Eye (tissue), 1 donor: ENCODE measurements around the gene GAS1.

Source experiments
- DNase-seq: peaks from one replicate; pipeline ENCODE4 v3.0.0-alpha.2; 2015

The GAS1 gene, protein sequence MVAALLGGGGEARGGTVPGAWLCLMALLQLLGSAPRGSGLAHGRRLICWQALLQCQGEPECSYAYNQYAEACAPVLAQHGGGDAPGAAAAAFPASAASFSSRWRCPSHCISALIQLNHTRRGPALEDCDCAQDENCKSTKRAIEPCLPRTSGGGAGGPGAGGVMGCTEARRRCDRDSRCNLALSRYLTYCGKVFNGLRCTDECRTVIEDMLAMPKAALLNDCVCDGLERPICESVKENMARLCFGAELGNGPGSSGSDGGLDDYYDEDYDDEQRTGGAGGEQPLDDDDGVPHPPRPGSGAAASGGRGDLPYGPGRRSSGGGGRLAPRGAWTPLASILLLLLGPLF

DNA sequence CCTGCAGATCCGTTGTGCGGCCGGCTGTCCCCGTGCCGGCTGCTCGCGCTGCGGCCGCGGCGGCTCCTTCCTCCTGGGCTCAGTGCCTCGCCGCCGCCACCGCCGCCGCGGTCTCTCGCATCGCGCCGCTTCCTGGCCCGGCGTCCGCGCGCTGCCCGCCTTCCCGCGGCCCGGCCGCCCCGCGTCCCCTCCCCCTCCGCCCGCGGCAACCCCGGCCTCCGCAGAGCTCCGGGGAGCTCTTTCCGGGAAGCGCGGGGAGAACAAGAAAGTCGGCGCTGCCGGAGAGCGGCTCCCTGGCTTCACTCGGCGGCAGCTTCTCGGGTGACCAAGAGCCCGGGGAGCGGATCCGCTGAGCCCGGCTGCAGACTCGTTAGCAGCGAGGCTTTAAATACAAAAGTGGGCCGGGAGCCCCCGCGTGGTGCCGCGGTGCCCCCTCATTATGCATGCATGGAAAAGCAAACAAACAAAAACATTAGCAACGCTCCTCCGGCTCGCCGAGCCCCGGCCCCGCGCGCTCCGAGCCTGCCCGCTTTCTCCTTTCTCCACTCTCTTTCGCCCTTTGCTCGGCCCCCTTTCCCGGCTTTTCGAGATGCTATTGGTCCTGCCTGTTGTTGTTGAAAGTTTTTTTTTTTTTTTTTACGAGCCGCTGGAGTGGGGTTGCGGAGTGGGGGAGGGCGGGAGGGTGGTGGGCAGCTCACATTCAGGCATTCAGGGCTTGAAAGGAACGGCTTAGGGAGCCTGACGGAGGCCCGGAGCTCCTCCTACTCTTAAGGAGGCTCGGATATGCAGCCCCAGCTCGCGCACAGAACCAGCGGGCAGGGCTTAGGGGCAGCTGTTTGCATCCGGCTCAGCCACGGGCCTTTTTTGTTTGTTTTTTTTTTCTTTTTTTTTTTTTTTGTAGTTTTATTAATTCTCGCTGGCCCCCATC, at the start of gene GAS1:
GAS1 (minus strand) TSS at position 361 of the 928 bp plus-strand sequence. CDS start 727 bp downstream, outside the sequence.
- DNase-seq = peak; percentile 98

DNA sequence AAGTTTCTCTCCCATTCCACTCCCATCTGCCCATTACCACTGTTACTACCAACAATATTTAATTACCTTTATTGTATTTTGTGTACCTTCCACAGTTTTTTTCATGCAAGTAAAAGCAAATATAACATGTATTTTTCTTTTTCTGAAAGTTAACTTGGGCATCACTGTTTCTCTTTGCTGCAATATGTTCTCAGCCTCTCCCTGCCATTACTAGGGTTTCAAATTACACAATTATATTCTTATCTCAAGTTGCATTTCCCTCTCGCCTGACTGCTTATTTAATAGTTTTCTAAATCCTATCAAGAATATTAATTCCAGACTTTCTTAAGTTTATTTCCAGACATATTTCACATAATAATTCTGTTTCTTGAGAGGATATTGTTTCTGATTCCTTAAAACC, 46.9 kb upstream of the GAS1 start:
- no peak for DNase-seq

DNA sequence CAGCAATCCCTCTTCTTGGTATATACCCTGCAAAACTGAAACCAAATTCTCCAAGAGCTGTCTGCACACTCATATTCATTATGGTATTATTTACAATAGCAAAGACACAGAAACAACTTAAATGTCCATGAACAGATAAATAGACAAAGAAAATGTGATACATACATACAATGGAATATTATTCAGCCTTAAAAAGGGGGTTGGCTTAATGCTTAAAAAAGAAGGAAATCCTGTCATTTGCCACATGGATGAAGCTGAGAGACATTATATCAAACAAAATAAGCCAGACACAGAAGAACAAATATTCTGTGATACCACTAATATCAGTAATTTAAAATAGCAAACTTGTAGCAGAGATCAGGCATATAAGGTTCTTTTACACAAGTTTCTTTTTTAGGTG, 46.5 kb upstream of the GAS1 start:
- no peak for DNase-seq

DNA sequence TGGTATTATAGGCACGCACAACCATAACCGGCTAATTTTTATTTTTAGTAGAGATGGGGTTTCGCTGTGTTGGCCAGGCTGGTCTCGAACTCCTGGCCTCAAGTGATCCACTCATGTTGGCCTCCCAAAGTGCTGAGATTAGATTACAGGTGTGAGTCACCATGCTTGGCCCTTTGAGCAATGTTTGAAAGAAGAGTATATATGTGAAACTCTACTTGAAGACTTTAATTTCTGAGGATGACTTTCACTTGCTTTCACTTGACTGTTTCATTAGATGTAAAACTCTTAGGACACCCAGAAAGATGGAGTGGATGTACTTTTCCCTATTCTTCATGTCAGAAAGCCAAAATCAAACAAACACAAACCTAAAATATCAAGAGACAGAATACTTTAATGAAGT, 43.8 kb upstream of the GAS1 start:
- DNase-seq = no peak

DNA sequence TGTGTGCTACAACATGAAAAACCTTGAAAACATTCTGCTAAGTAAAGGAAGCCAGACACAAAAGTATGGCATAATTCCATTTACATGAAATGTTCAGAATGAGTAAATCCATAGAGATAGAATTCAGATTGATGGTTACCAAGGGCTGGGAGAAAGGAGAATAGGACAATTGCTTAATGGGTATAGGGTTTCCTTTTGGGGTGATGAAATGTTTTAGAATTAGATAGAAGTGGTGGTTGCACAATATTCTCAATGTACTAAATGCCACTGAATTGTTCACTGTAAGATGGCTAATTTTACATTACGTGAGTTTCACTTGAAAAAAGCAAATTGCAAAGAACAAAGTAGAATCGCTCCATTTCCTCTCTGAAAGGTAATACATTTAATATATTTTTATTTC, 43.0 kb upstream of the GAS1 start:
- DNase-seq = no peak

DNA sequence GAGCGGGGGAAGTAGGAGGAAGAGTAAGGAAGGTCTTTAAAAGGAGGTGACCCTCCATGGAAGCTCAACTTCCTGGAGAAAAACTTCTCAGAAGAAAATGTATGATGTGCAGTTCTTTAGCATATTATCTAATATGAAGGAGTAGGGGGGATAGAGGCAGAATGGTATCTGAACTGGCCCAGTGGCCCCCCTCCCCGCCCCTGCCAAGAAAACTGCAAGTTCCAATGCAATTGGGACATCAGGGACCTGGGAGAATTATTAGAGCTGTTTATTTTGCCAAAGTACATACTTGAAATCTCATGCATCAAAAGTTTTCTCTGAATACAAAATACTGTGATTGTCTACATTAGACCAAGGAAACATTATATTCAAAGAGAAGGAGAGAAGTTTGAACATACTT, 40.6 kb upstream of the GAS1 start:
- no peak for DNase-seq

DNA sequence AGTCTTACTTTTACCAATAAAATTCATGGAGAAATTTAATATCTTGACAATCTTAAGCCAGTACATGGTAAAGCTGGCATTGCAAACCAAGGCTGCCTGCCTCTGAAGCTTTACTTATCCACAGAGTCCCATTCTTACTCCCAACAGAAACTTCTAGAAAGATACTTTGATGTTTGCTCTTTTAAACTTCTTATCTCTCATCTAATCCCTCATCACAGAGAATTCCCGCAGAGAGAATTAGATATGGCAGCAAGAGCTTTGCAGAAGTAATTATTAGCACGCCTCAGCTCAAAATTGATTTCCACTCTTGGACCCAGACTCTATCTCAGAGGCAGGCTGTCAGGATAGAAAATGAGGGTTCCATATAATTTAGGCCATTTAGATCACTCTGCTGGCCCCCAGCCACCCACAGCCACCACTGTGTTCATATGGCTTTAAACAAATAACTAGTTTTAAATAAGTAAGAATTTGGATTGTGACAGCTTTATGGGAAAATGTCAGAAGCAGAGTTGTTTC, 37.9 kb upstream of the GAS1 start:
- DNase-seq = no peak

DNA sequence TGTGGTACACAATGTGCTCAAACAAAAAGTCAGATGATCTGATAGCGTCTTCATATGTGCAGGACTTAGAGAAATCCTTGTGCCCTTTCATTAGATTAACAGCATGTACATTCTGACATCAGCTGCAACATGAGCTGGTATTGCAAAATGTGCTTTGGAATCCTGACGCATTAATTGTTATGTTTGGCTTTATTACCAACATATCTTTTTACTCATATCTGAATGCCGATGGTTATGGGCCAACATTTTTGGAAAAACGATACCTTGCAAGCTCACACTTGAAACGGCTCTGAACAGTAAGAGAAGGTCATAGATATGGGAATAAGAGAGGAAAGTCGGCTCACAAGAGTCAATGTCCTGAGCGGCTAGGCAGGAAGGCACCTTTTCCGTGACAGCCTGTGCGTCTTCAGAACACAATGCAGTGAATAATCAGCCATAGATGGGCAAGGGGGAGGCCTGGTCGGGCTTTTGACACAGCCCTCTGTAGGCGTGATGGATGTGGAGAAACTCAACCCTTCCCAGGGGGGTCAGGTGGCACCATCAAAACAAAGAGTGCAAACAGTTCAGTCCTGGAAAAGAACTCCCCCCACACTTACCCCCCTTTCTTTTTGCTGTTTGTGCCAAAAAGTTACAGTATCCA, 36.4 kb upstream of the GAS1 start:
- peak; percentile 66 for DNase-seq

DNA sequence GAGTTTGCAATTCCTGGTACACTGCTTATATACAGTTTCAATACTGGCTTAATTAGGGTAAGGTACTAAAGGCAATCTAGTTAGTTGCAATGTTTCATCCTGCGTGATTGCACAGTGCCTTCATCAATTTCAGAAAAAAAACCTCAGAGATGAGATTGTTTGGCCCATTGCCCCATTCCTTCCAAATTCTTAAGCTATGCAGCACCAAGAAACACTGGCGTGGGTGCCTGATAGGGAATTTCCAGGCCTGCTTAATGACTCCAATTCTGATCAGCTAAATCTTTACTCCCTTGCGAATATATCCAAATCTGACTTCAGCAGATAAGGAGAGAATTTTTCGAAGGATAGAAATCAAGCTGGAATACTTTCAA, 35.9 kb upstream of the GAS1 start:
- DNase-seq = no peak

DNA sequence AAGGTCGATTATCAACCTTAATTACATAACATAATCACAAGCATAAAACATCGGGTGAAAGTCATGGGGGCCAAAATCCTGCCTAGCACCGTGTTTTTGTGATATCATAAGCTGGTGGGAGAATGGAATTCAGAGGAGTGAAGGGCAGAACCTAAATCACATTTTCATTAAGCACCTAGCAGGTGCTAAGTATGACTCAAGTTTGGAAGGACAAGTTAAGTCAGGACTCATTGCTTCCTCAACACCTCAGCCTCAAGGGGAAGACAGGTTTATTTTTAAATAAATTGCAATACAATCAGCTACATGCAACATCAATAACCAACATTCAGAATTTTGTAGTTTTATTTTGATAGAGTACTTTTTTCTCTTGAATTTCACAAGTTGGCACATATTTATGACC, 33.5 kb upstream of the GAS1 start:
- no peak for DNase-seq

DNA sequence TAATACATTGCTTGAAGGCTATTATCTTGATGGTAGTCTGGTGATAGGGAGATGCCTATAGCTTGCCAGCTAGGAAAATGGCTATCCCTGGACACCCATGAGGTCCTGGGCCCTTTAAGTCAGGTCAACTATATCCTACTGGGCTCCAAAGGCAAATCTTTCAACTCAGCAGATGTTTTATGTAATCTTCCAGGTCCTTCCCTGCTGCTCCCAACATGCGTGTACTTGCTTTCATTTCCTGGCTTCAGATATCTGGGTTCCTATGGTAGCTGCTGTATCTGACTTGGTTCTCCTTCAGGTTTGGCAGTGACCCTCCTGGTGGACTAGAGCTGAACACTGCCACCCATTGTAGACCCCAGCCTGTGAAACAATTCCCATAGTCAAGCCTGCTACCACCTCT, 32.4 kb upstream of the GAS1 start:
- DNase-seq = no peak

DNA sequence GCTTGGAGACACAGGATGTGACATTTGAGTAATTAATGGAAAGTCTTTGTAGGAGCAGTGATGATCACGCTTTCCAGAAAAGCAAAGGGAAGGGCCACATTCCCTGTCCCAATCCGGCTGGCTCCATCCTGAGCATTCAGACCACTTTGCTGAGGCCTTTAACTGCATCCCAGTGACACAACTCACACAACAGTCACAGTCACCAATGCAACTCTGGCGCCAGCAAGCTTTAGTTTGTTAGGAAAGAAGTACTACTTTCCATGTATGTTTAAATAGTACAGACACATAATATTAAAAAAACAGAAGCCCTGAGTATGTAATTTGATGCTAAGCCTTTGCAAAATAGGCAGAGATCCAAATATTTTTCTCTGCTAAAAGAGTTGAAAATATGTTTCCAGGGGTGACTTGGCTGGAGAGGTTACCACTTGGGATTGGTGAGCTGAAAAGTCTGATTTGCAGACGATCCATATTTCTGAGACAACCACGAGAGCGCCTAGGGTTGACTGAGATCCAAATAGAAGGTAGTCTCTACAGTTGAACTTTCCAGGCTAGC, 31.7 kb upstream of the GAS1 start:
- DNase-seq = peak; percentile 59

DNA sequence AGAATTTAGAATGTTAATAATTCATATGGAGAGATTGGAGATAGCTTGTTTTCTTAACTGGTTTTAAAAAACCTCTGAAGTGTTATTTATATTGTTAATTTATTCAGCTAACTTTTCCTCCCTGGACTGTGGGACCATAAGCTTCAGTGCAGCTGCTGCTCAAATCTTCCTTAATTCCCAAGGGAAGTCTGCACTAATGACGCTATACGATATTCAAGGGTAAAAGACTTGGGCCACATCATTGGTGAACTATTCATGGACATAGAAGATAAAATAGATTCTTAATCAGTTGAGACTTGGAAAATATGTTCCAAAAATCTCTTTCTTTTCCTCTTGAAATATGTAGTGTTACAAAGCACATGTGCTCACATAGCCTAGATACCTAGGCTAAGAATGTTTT, 31.1 kb upstream of the GAS1 start:
- no peak for DNase-seq

DNA sequence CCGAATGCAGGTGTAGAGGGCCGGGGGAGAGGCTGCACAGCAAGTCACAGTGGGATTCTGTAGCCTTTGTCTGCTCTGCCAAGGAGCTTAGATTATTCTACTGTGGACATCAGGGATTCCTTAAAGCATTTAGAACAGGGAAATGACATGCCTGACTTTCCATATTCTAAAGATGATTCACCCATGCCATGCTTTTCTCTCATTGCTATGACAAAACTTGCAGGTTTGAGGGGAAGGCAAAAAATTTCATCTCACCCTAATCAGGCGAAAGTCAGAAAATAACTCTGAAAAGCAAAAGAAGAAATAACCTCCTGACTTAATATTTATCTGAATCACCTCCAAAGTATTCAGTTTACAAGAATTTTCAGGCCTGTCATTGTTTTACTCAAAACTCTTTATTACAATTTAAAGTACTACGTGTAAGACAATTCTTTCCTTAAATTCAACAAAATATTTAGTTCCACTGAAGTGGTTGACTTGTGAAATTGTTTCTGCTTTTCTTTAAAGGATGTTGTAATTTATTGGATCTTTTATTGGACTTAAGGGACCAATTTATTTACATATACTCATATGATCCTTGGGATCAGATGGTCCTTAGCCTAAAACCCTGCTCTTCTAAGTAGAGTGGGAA, 30.0 kb upstream of the GAS1 start:
- no peak for DNase-seq

DNA sequence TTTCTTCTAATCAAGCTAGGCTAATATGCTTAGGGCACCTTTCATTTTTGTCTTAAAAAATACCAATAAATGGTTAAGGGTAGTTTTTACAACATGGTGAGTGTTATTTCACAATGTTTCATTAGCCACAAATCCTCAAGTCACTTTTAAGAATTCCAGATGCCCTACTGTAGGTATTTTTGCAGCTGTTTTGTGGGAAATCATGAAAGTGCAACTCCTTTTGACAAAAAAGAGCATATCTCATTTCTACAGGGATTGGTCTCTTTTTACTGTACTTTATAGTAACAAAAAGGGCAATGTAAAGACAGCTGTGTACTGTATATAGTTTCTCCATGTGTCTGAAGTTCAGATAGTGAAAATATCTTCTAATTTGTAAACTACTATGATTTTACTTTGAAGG, 28.3 kb upstream of the GAS1 start:
- DNase-seq = no peak

DNA sequence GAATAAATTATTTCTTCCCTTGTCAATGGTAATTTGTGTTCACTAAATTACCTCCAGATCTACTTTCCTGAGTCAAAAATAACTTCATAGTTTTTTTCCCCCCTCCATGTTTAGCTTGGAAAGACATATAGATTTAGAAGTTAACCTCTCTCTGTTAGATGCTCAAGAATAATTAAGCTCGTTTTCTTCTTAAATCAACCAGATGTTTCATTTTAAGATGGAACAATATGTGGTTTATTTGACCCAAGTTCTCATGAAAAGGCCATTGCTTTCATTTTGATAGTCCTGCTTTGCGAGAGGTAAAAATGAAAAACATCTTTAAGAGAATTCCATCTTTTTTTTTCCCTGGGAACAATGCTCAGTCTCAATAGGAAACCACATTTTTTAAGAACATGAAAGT, 27.7 kb upstream of the GAS1 start:
- no peak for DNase-seq

DNA sequence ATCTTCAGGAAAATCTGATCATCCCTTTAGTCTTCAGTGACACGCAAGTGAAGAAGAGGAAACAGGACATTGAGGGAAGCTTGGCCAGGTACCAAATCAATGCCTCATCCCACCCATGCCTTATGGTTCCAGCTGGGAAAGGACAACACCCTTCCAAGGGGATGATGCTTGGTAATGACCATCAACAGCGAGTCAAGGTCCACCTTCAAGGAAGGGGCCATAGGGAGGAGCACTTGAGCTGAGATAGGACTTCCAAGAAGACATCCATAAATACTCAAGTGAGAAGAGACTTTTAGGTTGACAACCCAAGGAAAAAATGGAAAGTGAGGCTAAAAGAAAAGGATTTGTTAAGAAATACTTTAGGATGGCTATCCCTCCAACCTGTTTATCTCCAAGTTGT, 27.1 kb upstream of the GAS1 start:
- DNase-seq = no peak

DNA sequence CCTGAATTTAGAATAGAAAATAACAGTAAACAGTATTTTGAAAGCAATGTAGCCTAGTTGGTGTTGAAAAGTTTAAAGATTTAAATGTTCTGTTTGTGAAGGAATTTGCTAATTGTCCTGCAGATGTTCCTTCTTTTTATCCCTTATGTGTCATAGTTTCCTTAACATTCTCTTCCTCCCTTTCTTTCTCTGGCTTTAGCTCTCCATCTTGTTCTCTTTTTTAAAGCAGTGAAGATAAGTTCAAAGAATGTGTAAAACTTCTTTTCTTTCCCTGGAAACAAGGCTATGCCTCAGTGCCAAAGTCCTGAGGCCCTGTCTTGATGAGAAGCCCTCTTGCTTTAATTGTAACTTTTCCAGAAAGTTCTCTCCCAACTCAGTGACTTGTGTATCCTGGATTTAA, 24.4 kb upstream of the GAS1 start:
- no peak for DNase-seq

DNA sequence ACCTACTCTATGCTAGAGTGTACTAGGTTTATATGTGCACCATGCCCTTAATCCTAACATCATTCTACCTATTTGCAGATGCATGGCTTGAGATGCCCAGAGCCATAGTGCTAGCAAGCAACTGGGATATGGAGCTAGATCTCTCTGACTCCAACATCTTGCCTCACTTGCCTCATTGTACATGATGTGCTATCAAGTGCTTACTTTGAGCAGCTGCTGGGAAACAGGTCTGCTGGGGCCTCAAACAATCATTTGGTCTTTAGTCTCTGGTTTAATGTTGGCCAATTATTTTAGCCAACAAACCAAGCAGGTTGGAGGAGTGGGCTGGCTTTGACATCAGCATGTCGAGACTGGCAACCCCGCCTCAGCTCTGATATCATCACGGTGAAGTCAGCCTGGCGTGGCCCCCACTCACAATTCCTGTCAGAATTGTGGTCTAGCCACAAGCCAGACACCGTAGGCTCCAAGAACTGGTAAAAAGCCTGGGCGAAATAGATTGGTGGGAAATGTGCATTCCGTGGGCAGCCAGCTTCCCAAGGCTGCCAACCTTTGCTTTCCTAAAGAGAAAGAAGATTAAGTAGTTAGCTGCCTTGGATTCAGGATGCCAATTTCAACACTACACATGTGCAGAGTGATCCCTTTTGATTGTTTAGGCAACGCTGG, 21.1 kb upstream of the GAS1 start:
- no peak for DNase-seq

DNA sequence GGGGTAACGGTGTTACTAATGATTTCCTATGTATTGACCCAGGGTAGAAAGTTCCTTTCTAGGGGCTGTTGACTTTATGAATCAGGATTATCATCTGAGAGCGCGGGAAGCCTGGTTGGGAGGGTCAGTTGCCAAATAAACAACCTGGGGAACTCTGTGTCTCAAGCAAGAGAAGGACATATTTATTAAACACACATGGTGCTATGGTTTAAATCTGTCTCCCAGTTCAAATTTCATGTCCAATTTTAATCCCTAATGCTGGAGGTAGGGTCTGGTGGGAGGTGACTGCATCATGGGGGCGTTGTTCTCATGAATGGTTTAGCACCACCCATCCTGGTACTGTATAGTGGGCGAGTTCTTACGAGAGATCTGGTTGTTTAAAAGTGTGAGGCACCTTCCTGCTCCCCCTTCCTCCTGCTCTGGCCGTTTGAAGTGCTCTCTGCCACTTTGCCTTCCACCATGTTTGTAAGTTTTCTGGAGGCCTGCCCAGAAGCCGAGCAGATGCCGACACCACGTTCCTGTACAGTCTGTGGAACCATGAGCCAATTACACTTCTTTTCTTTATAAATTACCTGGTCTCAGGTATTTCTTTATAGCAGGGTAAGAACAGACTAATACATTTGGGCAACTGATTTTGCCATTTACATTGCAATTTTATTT, 19.7 kb upstream of the GAS1 start:
- no peak for DNase-seq

DNA sequence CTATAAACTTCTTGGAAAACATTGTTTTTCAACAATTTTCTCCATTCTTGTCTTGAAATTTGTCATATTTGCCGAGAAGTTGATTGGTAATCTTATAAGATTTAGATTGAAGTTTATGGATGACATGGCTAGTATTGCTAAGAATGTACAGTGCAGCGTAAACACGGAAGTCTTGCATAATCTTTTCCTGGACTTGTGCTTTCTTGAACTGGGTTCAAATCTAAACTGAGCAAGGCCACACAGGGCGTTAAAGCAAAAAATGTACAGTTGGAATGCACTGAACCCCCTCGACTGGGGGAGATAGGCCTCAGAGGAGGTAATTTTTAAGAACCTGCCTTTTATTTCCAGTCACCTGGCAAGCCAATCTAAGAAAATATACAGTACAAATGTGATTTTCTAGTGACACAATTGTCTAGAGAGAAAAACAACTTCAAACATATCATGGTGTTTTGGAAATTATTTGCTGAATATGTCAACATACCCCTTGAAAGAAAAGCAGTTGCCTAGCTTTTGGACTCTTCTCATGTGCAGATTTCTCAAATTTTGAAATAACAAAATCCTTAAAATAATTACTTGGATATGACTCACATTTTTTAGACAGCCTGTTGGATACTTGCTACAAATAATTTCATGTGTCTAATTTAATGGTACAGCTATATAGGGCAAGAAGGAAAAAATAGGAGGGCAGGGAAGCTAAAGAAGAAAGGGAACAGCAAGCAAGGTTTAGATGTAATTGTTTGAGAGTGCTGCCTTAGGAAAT, 18.5 kb upstream of the GAS1 start:
- no peak for DNase-seq
